B cell (primary cell): Measurements from ENCODE around the gene IL1R2. TPM values are rescaled to one million over a fixed set of nuclear protein-coding genes. Genes with fewer than 3 reads are reported as not detected.

ENCODE experiments used
- ATAC-seq: fragments of 200-7000 bp; cut with Tn5 transposase; one replicate; pipeline ENCODE4 v1.10.0; 2021; ENCODE audit warnings: low read depth, mild to moderate bottlenecking, moderate number of reproducible peaks, moderate library complexity
- CTCF ChIA-PET: fragments of 350-600 bp; sonication (Branson Sonifier 250); formaldehyde crosslinking; loops from one replicate; lab custom pipeline; 2021; ENCODE audit warnings: antibody characterized with exemption, inconsistent platforms; lab: Charles Lee
- POLR2A ChIA-PET: fragments of 350-600 bp; sonication (Branson Sonifier 250); formaldehyde crosslinking; loops from one replicate; lab custom pipeline; 2021; ENCODE audit warnings: antibody characterized with exemption; lab: Charles Lee
- DNase-seq: peaks from one replicate; pipeline ENCODE4 v3.0.0; 2013
- H2AFZ ChIP-seq: 2 replicates; pipeline ENCODE4 v1.6.1; 2012; ENCODE audit warnings: mild to moderate bottlenecking, low read depth, low read length; ENCODE audit not compliant: insufficient read depth, poor library complexity, severe bottlenecking
- H3K27ac ChIP-seq, 2 donors: 1 replicate in 1 of 2; 2 replicates in 1 of 2; pipeline ENCODE4 v1.5.1; 2012 to 2013; ENCODE audit warnings: low read length in 2 of 2, mild to moderate bottlenecking in 2 of 2, moderate library complexity in 1 of 2
- H3K27me3 ChIP-seq, 4 experiments: fragments of 200-600 bp in 1 of 4; sonication (generic) in 1 of 4; replicated peaks in 1 of 4; 1 replicate in 2 of 4; 2 replicates in 2 of 4; pipeline versions ENCODE4 v1.6.1 to v1.7.0; 2013 to 2016; ENCODE audit warnings: low read length in 3 of 4, mild to moderate bottlenecking in 2 of 4, mixed read lengths in 1 of 4, moderate library complexity in 1 of 4; ENCODE audit not compliant: insufficient read depth in 4 of 4, control insufficient read depth in 3 of 4; ENCODE audit errors: control extremely low read depth in 1 of 4
- H3K36me3 ChIP-seq, 2 experiments: replicated peaks in 1 of 2; 1 replicate in 1 of 2; 2 replicates in 1 of 2; pipeline versions ENCODE4 v1.6.1 to v1.7.1; 2013; ENCODE audit warnings: low read length in 1 of 2; ENCODE audit not compliant: insufficient read depth in 2 of 2, control insufficient read depth in 1 of 2; ENCODE audit errors: control extremely low read depth in 1 of 2, extremely low read depth in 1 of 2
- H3K4me1 ChIP-seq, 2 donors: fragments of 200-600 bp in 1 of 2; sonication (generic) in 1 of 2; 1 replicate in 1 of 2; 2 replicates in 1 of 2; pipeline versions ENCODE4 v1.5.1 to v1.6.1; 2013 to 2017; ENCODE audit warnings: low read length in 2 of 2; ENCODE audit not compliant: control insufficient read depth in 2 of 2, insufficient read depth in 2 of 2
- H3K4me2 ChIP-seq: replicated peaks from 2 replicates; pipeline ENCODE3; 2012; ENCODE audit warnings: mild to moderate bottlenecking, low read depth, low read length; ENCODE audit not compliant: poor library complexity, severe bottlenecking
- H3K4me3 ChIP-seq, 5 experiments: fragments of 200-600 bp in 1 of 5; sonication (generic) in 1 of 5; 1 replicate in 3 of 5; 2 replicates in 2 of 5; pipeline versions ENCODE4 v1.5.1 to v1.7.0; 2011 to 2016; ENCODE audit warnings: low read length in 4 of 5, mild to moderate bottlenecking in 4 of 5, low read depth in 2 of 5, control low read depth in 1 of 5, moderate library complexity in 1 of 5; ENCODE audit not compliant: insufficient read depth in 1 of 5; ENCODE audit errors: control extremely low read depth in 1 of 5, extremely low read depth in 1 of 5
- H3K79me2 ChIP-seq: fragments of 200-600 bp; sonication (generic); one replicate; pipeline ENCODE4 v1.6.0; 2016; ENCODE audit warnings: low read length; ENCODE audit not compliant: control insufficient read depth, insufficient read depth
- H3K9ac ChIP-seq: fragments of 200-600 bp; sonication (generic); 2 replicates; pipeline ENCODE4 v1.6.1; 2017; ENCODE audit warnings: mild to moderate bottlenecking, low read length, moderate library complexity
- H3K9me3 ChIP-seq, 3 donors: one replicate each; pipeline versions ENCODE4 v1.6.1 to v1.7.1; 2013; ENCODE audit warnings: low read length in 2 of 3; ENCODE audit not compliant: control insufficient read depth in 2 of 3, insufficient read depth in 1 of 3; ENCODE audit errors: control extremely low read depth in 1 of 3
- H4K20me1 ChIP-seq: 2 replicates; pipeline ENCODE4 v1.6.0; 2012; ENCODE audit warnings: mild to moderate bottlenecking, low read length; ENCODE audit not compliant: insufficient read depth, control insufficient read depth, poor library complexity, severe bottlenecking
- H3K27ac Mint-ChIP-seq: one replicate; pipeline ENCODE4 v1.8.0; 2021; ENCODE audit warnings: mixed read lengths
- H3K27me3 Mint-ChIP-seq: one replicate; pipeline ENCODE4 v1.8.0; 2021; ENCODE audit warnings: mixed read lengths
- H3K4me1 Mint-ChIP-seq: one replicate; pipeline ENCODE4 v1.8.0; 2021; ENCODE audit warnings: mixed read lengths
- H3K4me3 Mint-ChIP-seq: one replicate; pipeline ENCODE4 v1.8.0; 2021; ENCODE audit warnings: mixed read lengths
- H3K9me3 Mint-ChIP-seq: one replicate; pipeline ENCODE4 v1.8.0; 2022; ENCODE audit warnings: mixed read lengths; ENCODE audit not compliant: insufficient read depth
- EZH2 ChIP-seq: IDR thresholded peaks from 2 replicates; pipeline ENCODE4 v1.6.1; 2012; ENCODE audit warnings: borderline replicate concordance, low read depth, mild to moderate bottlenecking, moderate library complexity, low read length; ENCODE audit not compliant: insufficient read depth, poor library complexity, severe bottlenecking
- WGBS: methylation state at CpG from one replicate; pipeline ENCODE4 v1.1.5; 2013; ENCODE audit warnings: missing lambda C conversion rate; ENCODE audit not compliant: insufficient coverage; 5-methylcytosine and 5-hydroxymethylcytosine counted together
- intact Hi-C: fragments of 100-400 bp; cut with micrococcal nuclease; formaldehyde crosslinking; loops from one replicate; pipeline ENCODE4 v1.10.0; 2022
- polyA plus RNA-seq: library from polyadenylated mRNA; depleted of rRNA; stranded (reverse); fragments of >200 nt; gene quantifications from 2 replicates; pipeline ENCODE4 v1.2.3, GENCODE V29; 2012
- total RNA-seq, 2 donors: library from RNA; stranded (reverse); fragments of 120-200 nt in 1 of 2; gene quantifications; 1 replicate in 1 of 2; 2 replicates in 1 of 2; pipeline versions ENCODE4 v1.2.3 to v1.2.4, GENCODE V29; 2013 to 2022
- TF ChIP-seq, protein P1 (sequence below): fragments of 200-600 bp; IDR thresholded peaks from one replicate; pipeline ENCODE4 v1.8.0; 2022; ENCODE audit warnings: antibody characterized with exemption, mild to moderate bottlenecking

IL1R2 gene
- total and polyA plus RNA-seq, 2 donors (not counting 1 experiment from before 2014, with no cell fraction given), result not detected

DNA sequence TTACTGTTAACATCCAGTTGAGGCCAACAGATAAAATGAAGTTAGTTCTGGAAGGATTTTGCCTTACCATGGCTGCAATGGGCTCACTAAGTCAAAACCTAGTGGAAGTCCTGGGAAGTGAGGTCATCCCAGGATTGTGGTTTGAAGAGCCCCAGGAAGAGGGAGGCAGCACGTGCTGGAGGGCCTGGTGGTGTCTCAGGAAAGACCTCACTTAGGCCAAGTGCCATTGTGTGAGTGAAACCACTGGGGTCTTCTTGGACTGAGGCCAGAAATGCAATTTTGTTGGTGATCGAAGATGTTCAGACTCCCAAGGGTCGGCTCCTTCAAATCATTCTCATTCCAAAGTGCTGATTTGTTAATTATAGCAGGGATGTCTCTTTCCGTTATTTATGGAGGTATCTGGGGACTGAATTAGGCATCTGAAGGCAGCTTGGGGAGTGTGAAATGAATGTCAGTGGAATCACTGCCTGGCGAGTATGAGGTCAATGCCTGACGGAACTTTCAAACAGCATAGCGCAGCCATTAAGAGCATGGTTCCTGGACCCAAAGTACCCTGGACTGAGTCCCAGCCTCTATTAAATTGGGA lies 60.0 kb downstream of the IL1R2 start:
- no peak overlapping the region for H3K27ac ChIP-seq
- H3K4me1 Mint-ChIP-seq, result no peaks in the 10 kb centered on the region
- WGBS, result 90% methylated on average over 7 of the region's 7 CpGs
- H3K36me3 ChIP-seq, result no peaks in the 10 kb centered on the region
- no peaks in the 10 kb centered on the region for H3K4me1 ChIP-seq
- no peak overlapping the region for H3K4me3 Mint-ChIP-seq
- ATAC-seq (no peak), DNase-seq (no peak)
- no peaks in the 10 kb centered on the region for H3K79me2 ChIP-seq
- H3K27ac Mint-ChIP-seq, result no peak overlapping the region
- H3K9ac ChIP-seq, result no peak overlapping the region
- CTCF ChIA-PET, result no interaction called here
- H3K9me3 Mint-ChIP-seq, result no peaks in the 10 kb centered on the region
- H3K27me3 ChIP-seq, result peaks cover 0 to 15% (median 5%) of the 10 kb centered on the region in 4 experiments
- no peaks in the 10 kb centered on the region for H4K20me1 ChIP-seq
- POLR2A ChIA-PET, result no interaction called here
- TF ChIP-seq EZH2, result no peak
- TF ChIP-seq, protein P1, sequence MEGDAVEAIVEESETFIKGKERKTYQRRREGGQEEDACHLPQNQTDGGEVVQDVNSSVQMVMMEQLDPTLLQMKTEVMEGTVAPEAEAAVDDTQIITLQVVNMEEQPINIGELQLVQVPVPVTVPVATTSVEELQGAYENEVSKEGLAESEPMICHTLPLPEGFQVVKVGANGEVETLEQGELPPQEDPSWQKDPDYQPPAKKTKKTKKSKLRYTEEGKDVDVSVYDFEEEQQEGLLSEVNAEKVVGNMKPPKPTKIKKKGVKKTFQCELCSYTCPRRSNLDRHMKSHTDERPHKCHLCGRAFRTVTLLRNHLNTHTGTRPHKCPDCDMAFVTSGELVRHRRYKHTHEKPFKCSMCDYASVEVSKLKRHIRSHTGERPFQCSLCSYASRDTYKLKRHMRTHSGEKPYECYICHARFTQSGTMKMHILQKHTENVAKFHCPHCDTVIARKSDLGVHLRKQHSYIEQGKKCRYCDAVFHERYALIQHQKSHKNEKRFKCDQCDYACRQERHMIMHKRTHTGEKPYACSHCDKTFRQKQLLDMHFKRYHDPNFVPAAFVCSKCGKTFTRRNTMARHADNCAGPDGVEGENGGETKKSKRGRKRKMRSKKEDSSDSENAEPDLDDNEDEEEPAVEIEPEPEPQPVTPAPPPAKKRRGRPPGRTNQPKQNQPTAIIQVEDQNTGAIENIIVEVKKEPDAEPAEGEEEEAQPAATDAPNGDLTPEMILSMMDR, result no peak
- no peak overlapping the region for H3K4me3 ChIP-seq
- H3K9me3 ChIP-seq, result peaks cover 0 to 10% (median 0%) of the 10 kb centered on the region in 3 donors
- intact Hi-C loops, result no loop called here
- peaks cover 20% of the 10 kb centered on the region for H3K27me3 Mint-ChIP-seq
- H2AFZ ChIP-seq, result no peak overlapping the region
- no peak overlapping the region for H3K4me2 ChIP-seq

DNA sequence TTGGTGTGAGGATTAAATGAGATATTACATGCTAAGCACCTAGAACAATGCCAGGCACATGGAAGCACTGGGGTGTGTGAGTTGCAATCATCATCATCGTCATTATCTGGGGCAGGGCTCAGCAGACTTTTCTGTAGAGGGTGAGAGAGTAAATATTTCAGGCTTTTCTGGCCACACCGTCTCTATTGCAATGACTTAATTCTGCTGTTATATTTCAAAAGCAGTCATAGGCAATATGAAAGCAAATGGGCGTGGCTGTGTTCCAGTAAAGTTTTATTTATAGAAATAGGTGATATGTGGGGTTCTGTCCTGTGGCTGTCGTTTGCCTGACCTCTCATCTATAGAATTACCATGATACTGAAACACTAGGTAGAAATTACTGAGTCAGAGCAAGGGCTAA lies 60.6 kb downstream of the IL1R2 start:
- ChIA-PET POLR2A (no interaction called here), CTCF (no interaction called here)
- Histone ChIP-seq H3K4me1 (no peaks in the 10 kb centered on the region), H3K36me3 (no peaks in the 10 kb centered on the region), H3K27me3 (peaks cover 0 to 12% (median 3%) of the 10 kb centered on the region in 4 experiments), H4K20me1 (no peaks in the 10 kb centered on the region), H3K79me2 (no peaks in the 10 kb centered on the region), H2AFZ (no peak overlapping the region), H3K4me3 (no peak overlapping the region), H3K9ac (no peak overlapping the region), H3K27ac (no peak overlapping the region), H3K4me2 (no peak overlapping the region), H3K9me3 (peaks cover 0 to 10% (median 0%) of the 10 kb centered on the region in 3 donors)
- ATAC-seq, result no peak
- no peak overlapping the region for H3K27ac Mint-ChIP-seq
- no peaks in the 10 kb centered on the region for H3K4me1 Mint-ChIP-seq
- peaks cover 16% of the 10 kb centered on the region for H3K27me3 Mint-ChIP-seq
- H3K4me3 Mint-ChIP-seq, result no peak overlapping the region
- H3K9me3 Mint-ChIP-seq, result no peaks in the 10 kb centered on the region
- intact Hi-C loops, result no loop called here
- no peak for DNase-seq
- TF ChIP-seq, protein P1, result no peak
- no peak for TF ChIP-seq EZH2
- WGBS, result no CpG with 5 or more reads among the region's 4 CpGs
